ENCODE data around the gene CCR7.

The CCR7 gene, protein sequence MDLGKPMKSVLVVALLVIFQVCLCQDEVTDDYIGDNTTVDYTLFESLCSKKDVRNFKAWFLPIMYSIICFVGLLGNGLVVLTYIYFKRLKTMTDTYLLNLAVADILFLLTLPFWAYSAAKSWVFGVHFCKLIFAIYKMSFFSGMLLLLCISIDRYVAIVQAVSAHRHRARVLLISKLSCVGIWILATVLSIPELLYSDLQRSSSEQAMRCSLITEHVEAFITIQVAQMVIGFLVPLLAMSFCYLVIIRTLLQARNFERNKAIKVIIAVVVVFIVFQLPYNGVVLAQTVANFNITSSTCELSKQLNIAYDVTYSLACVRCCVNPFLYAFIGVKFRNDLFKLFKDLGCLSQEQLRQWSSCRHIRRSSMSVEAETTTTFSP

DNA sequence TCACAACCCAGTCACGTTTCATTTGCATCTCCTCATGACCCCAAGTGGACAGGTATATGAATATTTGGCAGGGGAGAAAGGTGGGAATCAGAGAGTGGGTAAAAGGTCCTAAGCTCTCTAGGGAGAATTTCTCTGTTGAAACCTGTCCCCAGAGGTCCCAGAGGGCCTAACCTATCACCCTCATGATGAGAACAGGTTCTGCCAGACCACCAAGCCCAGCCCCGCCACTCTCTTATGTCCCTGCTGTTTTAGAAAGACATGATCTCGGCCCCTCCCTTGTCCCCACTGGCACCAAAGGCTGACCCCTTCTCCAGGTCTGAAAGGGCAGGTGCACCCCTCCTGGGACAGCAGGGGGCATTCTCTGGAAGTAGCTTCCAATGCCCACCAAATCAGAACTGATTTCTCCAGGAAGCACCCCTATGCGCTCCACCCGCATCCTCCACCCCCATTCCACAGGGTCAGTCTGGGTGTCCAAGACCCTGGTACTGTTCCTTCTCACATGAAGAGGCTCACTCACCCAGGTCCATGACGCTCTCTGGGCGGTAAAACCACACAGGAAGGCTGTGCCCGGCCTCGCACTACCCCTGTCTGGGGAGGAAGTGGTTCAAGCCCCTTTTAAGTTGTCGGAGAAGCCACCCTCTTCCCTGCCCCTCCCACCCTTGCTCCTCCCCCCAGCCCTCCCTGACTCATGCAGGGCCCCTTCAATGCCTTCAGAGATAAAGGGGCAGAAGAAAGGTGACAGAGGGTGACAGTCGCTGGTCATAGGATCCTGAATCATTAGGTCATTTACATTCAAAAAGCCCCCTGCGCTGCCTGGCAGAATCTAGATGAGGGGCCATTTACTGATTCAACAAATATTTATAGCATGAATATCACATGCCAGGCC, at the start of gene CCR7:
Gene CCR7 (minus strand): TSS at position 590 of the 886 bp plus-strand sequence. CDS start 63 bp downstream, at position 527.
- DNase-seq = peak; percentile 94

DNA sequence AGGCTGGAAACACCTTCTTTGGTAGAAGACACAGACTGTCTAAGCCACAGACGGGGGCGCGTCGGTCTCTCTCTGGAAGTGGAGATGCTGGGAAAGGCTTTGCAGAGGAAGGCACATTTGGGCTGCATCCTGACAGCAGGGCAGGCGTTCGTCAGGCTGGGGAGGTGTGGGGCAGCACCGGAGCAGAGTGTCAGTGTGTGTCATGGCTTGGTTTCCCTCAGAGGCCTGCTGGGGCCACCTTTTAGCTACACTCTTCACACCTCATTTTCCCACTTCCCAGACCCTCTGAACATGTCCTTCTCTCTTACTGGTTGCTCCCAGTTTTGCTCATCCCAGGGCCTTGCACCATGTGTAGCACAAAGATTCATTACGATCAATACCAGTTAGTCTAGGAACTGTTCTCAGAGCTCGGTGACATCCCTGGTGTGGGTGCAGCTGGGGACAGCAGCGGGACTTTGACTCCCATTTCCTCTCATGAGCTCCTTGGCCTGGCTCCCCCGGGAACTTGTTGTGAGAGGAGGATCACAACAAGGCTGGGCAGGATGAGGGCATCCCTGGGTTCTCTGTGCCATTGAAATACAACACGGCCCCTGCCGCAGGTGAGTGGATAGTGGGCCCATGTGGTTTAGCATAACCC, 49.3 kb upstream of the CCR7 start:
- no peak for DNase-seq

DNA sequence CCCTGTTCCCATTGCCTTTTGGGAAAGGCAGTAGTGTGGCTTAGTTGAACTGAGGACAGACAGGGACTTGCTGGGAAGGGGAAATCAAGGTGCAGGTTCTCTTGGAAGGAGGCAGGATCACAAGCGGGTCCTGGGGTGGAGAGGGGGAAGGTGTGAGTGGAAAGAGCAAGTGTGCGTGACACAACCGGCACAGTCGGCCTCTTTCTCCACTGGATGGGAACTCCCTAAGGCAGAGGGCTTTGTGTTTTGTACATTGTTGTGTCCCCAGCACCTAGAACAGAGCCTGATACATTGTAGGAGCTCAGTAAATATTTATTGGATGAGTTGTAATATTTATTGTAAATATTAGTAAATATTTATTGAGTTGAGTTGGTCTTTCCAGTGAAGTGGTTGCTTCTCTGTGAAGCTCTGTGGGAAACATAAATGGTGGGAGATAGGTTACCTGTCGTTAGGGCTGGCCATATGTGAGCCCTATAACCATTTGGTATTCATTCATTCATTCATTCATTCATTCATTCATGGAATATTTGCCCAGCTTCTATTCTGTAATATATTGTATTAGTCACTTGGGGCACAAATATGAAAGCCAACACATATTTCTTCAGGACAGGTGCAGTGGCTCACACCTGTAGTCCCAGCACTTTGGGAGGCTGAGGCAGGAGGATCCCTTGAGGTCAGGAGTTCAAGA, 48.3 kb upstream of the CCR7 start:
- DNase-seq = no peak

DNA sequence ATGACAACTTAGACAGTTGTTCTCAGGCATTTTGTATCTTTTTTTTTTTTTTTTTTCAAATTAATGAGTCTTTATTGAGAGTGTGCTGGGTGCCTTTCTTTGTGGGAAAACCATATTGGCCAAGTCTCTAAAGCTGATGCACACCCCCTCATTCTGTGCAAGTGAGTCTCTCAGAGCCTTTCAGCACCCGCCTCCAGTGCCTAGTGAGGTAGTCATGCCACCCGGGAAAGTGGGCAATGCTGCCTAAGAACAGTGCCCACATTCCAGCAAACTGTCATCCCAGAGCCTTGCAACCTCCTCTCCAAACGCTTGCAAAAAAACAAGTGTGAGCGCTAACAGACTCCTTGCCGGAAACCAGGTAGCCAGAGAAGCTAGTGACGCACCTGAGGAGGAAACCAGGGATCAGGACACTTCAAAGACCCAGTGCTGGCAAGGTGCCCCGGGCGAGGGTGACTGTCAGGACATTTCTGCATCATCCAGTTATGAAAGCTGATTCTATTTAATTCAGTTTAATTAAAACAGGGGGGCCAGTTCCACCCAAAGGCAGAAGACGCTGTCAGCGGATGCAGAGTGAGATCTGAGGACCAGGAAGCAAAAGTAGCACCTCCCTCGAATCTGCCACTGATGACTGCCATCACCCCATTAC, 47.5 kb upstream of the CCR7 start:
- DNase-seq = peak; percentile 92

DNA sequence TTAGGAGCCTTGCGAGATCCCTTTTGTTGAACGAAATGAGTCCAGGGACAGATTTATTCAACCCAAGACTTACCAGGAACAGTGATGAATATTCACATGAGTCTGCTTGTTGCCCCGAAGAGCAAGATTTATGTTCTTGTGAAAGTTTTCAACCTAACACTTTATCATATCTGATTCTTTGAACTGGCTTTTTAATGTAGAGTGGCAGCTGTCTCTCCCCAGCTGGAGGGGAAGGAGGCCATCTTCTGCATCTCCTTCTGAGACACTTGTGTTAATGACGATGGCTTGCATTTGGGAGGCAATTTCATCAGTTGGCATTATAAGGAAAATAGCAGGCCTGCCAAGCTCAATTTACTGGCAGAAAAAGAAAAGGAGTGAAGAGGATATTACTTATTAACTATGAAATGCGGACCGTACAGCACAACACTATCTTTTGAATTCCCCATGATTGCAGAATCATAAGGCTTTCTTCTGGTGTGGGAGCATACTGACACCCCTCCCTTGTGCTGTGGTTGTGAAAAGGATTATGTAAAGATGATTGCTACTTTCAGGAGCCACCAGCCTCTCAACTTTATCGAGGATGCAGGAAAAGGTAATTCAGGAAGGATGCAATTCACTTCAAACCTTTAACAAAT, 46.7 kb upstream of the CCR7 start:
- DNase-seq = peak; percentile 35

DNA sequence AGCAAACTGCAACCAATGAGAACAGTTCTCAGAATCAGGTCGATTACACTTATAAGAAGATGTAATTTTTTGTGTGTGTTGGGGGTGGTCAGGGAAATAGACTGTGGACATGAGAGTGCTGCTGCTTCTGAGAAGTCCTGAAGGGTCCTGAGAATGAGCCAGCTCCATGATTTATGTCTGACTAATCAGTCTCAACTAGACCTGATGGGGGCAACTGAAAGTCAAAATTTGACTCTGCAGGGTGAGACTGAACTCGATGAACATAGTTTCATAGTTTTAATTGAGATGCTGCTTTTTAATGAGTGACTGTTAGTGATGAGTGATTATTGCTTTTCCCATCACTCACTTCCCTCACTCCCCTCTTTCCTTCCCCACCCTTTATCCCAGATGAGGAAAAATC, 45.1 kb upstream of the CCR7 start:
- DNase-seq = no peak

DNA sequence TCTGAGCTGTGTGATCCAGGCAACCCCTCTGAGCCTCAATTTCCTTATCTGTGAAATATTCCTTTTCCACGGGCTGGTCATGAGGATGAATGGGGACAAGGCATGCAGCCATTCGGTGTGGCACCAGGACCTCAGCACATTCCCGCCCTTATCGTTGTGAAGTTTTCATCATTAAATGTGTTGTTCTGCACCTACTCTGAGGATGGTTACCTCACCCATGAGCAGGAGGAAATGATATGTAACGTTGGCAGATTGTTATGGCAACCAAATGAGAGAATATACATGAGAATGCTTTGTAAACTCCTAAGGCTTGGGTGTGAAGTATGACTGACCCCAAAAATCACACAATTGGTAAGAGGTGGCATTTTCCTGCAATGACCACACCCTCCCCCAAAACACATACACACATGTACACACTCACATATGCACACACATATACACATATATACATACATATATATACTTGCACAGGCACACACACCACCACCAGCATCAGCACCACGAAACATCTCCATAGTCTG, 42.8 kb upstream of the CCR7 start:
- peak; percentile 95 for DNase-seq

DNA sequence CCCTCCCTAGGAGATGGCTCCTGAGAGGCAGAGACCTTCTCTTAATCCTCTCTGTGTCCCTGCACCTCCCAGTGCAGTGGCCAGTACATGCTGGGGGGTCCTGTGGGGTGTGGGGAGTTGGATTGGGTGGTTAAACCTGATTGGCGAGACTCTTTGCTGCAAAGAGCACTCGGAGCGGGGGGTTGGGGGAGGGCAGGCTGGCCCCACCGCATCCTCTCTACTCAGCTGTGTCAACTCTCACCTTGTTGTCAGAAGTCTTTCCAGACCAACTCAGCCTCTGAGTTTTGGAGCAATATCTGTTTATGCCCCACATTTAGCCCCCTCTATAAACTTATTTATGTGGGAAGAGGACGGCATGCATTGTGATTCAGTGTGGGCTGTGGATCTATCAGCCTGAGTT, 42.4 kb upstream of the CCR7 start:
- peak; percentile 78 for DNase-seq

DNA sequence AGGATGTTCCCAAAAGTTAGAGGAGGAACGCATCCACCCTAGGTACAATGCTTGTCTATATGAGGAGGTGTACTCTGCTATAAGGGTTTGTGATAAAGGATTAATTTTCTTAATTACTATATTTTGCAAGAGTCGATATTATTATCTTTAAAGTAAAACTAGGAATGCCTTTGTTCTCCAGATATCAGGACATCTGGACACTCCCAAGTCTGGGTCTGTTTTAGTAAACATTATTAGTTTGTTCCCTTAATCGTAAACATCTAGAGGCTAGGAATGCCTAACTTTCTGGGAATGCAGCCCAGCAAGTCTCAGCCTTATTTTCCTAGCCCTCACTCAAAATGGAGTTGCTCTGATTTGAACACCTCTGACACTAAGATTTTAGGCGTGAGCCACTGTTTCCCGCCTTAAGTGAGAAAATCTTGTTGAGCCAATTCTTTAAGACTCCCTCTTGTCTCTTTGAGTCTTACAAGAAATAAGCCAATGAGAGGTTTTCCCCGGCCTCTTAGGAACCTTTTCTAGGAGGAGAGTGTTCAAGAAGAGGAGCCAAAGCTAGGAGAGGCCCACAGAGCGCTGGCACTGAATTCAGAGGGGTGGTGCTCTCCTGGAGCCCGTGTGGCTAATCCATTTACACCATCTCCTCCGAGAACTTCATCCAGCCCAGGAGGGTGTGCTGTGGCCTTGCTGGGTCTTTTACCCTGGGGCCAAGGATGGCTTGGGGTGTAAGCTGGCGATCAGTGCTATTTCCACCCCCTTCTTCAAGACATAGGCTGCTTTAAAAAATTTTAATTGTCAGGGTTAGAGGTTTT, 41.5 kb upstream of the CCR7 start:
- no peak for DNase-seq

DNA sequence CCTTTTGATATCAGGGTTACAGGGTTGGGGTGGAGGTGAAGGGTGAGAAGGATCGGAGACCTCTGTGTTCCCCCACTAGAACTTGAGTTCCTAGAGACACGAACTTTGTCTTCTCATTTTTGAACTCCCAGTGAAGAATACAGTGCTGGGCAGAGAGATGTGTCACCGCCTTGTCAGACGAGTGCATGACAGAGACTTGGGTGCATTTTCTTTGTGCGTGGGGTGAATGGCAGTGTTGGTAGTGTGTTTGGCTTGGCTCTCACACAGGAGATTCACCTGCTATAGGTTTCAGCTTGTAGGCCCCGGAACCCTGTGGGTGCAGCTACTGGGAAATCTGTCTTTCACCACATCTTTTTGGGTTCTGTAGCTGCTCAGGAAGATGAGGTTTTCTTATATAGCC, 40.0 kb upstream of the CCR7 start:
- peak; percentile 93 for DNase-seq

DNA sequence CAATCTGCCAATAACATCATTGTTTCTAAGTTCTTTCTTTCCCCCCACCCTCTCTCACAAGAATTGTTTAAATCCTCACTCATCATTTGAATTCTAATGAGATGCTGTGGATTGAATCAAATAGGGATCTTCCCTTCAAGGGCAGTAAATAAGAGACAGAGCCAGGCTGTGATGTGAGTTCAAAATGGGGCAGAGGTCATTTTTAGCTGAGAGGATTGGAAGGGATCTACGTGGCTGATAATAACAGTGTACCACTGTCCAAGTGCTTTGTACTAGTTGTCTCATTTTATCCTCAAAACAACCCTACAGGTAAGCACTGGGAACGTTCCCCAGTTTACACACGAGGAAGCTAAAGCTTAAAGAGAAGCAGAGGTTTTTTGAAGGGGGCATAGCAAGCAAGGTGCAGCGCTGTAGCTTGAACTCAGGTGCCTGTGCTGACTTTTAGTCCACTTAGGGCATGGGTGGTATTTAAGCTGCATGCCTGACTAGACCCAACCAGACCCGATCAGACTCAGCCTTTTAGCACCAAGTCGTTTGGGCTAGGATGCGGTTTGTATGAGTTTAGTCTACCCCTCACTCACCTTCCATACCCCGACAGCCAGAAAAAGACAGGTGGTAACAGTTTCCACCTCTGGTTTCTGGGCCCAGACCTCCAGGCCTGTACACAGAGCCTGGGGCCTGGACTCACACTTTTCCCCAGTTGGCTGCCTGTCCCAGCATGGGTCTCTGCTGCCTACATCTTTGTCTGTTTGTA, 39.2 kb upstream of the CCR7 start:
- DNase-seq = no peak

DNA sequence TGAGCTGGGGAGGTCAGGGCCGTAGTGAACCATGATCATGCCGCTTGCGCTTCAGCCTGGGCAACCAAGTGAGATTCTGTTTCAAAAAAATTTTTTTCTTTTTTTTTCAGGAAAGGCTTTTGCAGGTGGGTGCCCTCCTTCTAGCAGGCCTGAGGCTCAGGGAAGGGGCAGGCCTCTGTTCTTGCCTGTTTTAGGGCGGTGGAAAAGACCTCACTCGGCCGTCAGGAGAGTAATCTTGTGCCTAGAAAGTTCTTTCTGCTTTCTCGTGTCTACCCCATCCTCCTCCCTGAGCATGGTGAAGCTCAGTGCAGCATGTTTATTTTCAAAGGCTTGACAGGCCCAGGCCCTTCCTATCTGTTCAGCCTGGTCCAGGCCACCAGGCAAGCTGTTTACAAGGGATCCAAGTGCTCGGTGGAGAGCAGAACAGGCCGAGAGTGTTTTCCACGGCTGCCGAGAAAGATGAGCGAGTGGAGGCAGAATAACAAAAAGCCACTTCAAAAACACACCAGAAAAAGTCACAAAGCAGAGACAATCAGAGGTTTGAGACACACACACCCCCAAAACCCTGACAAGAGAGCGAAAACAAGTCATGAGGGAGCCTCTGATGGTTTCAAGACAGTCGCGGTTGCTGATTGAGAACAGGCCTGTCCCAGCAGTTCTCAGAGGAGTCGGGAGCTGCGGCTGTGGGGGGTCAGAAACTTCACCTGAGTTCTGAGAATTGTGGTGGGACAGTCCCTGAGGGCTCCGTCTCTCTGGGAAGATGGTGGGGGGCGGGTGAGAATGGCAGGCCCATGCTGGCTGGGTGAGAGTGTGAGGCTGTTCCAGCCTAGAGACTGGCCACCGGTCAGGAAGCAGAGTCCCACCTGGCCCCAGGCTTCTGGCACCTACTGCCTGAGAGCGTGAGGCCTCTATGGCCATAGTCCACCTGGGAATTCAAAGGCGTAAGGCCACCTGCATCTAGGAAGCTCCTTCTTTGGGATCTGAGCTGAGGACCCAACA, 37.5 kb upstream of the CCR7 start:
- DNase-seq = peak; percentile 92

DNA sequence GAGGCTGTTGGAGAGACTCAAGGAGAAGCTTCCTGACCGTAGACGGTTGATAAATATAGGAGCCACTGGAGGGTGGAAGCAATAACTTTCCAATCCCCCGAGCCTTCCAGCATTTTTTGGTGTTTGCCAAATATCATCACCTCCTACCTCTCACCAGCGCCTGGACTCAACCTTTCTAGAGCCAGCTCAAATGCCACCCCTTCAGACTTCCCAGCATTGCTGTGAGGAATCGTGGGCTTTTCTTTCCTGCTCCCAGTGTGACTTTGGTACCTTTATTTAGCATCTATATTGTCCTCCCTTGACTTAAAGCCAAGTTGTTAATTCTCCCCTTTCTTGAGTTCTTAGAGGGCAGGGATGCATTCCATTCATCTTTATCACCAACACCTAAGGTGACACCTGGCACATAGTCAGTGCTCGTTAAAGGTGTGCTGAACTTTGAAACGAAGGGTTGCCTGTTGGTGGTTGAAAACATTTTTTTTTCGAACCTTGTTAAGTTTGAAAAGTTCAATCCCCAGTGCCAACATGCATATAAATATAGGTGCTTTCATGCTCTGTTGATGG, 35.3 kb upstream of the CCR7 start:
- DNase-seq = no peak

DNA sequence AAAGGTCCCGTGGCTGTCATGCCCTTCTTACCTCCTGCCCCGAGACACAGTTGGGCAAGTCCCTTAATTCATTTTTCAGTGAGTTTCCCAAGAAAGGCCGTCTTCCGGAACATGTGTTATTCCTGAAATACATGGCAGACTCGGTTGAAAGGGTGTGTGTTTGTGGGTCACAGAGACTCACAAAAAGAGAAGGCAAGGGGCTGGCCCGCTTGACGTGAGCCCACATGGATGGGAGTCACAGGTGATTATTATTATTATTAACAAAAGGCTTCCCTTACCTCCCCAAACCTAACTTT, 34.1 kb upstream of the CCR7 start:
- DNase-seq = no peak

DNA sequence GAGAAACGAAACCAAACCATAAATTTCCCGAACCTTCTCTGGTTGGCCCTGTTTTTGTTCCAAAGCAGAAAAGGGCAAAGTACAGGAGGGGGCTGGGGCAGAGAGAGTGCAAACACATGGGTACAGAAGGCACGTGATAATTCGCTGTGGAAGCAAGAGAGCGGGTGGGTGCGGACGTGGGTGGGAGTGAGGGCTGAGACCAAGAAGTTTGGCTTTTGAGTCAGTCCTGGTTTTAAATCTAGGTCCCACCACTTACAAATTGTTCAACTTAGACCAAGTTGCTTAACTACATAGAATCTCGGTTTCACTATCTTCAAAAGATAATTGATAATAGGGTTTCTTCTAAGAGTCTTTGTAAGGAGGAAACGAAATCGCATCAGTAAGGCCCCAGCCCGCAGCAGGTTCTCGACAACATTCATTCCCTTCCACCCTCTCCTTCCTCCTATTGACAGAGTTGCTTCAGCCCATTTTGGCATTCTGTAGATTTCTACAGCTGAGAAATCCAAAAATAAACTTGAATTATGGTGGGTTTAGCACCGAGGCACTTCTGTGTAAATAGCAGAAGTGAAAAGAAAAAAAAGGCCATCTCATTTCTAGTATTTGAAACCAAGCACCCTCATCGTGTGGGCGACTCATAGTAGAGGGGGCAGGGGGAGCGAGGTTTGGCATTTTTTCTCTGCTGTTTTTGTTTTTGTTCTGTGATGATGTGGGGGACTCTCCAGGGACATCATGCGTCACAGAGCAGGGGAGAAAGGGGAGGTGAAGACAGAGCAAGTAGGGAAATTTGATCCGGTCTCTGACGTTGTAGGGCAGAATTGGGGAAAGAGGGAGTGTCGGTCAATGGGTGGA, 33.6 kb upstream of the CCR7 start:
- DNase-seq = peak; percentile 87

DNA sequence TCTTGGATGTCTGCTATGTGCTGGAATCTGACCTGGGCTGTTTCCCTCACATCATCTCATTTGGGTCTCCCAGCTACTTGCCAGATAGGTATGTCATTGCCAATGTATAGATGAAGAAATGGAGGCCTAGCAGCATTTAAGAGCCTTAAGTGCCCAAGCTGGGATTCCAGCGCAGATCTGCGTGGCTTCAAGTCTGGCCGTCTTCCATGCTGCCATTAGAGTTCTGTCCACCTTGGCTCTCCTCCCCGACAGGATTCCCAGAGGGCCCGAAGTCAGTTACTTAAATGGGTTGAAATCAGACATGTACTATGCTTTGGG, 33.0 kb upstream of the CCR7 start:
- DNase-seq = no peak

DNA sequence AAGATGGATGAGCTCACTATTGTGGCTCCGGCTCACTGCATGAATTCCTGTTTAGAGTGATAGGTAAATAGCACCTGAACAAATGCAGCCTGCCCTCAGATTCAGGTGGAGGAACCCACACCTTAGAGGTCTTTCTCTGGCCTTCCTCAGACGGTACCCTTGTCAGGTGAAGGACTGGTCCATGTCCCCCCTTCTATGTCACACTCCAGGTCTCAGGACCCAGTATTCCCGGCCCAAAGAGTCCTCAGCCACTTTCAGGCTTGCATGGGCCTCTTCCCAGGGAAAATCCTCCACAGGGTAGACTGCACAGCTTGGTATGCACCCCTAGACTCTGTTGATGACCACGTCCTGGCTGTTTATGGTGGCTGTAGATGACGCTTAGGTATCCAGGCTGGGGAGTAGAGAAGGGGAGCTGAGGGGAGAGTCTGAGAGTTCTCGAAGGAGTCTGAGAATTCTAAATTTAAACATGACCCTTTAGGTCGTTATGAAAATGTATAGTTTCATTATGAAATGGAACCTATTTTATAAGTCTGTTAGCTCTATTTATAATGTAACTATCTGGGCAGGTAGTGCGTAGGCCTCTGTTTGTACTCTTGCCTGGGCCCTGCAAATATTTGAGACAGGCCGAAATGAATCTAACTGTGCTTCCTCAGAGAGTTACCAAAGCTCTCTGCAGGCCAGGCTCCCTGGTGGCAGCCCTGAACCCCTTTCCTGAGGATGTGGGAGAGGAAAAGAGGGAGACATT, 32.5 kb upstream of the CCR7 start:
- no peak for DNase-seq

Measured in CD4-positive, alpha-beta T cell treated with Interleukin-4 for 4 hours (primary cell).